ENCODE data around the gene PHACTR1.

The PHACTR1 gene

GRCh38 chr6:12967686-12968085, 251.1 kb downstream of the PHACTR1 start:
- H3K27ac ChIP-seq (ENCODE audit: low read depth, low read length, poor library complexity, severe bottlenecking) = no peak overlapping the region

GRCh38 chr6:12968290-12968689, 251.7 kb downstream of the PHACTR1 start:
- no peaks in the 10 kb centered on the region for H3K9me2 ChIP-seq (ENCODE audit: low read depth, low read length)
- H3K9ac ChIP-seq (ENCODE audit: low read length) = no peak overlapping the region
- H2AFZ ChIP-seq (ENCODE audit: low read length) = no peak overlapping the region
- no peaks in the 10 kb centered on the region for H3F3A ChIP-seq (ENCODE audit: insufficient read depth, low read length)
- no peaks in the 10 kb centered on the region for H3K36me3 ChIP-seq (ENCODE audit: insufficient read depth, low read length)
- H3K27ac ChIP-seq (ENCODE audit: low read depth, low read length, poor library complexity, severe bottlenecking) = no peak overlapping the region
- no peak overlapping the region for H3K4me2 ChIP-seq (ENCODE audit: low read length)
- H3K79me2 ChIP-seq (ENCODE audit: insufficient read depth, low read length) = no peaks in the 10 kb centered on the region
- no peaks in the 10 kb centered on the region for H3K9me3 ChIP-seq (ENCODE audit: low read length)
- no peak overlapping the region for H3K4me3 ChIP-seq (ENCODE audit: low read depth, low read length, poor library complexity, severe bottlenecking)
- no peak for TF ChIP-seq EZH2 (IDR thresholded peaks at IDR 0.05; ENCODE audit: borderline replicate concordance, low read length)
- no peaks in the 10 kb centered on the region for H4K20me1 ChIP-seq (ENCODE audit: insufficient read depth, low read length)
- H3K27me3 ChIP-seq (ENCODE audit: insufficient read depth, low read length) = no peaks in the 10 kb centered on the region
- H3K4me1 ChIP-seq (ENCODE audit: insufficient read depth, low read length, severe bottlenecking) = no peaks in the 10 kb centered on the region

More at GRCh38 chr6:12967686-12968085, 251.1 kb downstream of the PHACTR1 start:
- Histone ChIP-seq H3K9me2 (ENCODE audit: low read depth, low read length) (no peaks in the 10 kb centered on the region), H3K9me3 (ENCODE audit: low read length) (no peaks in the 10 kb centered on the region), H3K4me3 (ENCODE audit: low read depth, low read length, poor library complexity, severe bottlenecking) (no peak overlapping the region), H3K9ac (ENCODE audit: low read length) (no peak overlapping the region), H2AFZ (ENCODE audit: low read length) (no peak overlapping the region), H3K79me2 (ENCODE audit: insufficient read depth, low read length) (no peaks in the 10 kb centered on the region), H4K20me1 (ENCODE audit: insufficient read depth, low read length) (no peaks in the 10 kb centered on the region), H3F3A (ENCODE audit: insufficient read depth, low read length) (no peaks in the 10 kb centered on the region), H3K36me3 (ENCODE audit: insufficient read depth, low read length) (no peaks in the 10 kb centered on the region), H3K4me2 (ENCODE audit: low read length) (no peak overlapping the region), H3K27me3 (ENCODE audit: insufficient read depth, low read length) (no peaks in the 10 kb centered on the region), H3K4me1 (ENCODE audit: insufficient read depth, low read length, severe bottlenecking) (no peaks in the 10 kb centered on the region)
- no peak for TF ChIP-seq EZH2 (IDR thresholded peaks at IDR 0.05; ENCODE audit: borderline replicate concordance, low read length)
- TF ChIP-seq, protein P1, sequence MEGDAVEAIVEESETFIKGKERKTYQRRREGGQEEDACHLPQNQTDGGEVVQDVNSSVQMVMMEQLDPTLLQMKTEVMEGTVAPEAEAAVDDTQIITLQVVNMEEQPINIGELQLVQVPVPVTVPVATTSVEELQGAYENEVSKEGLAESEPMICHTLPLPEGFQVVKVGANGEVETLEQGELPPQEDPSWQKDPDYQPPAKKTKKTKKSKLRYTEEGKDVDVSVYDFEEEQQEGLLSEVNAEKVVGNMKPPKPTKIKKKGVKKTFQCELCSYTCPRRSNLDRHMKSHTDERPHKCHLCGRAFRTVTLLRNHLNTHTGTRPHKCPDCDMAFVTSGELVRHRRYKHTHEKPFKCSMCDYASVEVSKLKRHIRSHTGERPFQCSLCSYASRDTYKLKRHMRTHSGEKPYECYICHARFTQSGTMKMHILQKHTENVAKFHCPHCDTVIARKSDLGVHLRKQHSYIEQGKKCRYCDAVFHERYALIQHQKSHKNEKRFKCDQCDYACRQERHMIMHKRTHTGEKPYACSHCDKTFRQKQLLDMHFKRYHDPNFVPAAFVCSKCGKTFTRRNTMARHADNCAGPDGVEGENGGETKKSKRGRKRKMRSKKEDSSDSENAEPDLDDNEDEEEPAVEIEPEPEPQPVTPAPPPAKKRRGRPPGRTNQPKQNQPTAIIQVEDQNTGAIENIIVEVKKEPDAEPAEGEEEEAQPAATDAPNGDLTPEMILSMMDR (IDR thresholded peaks at IDR 0.05; ENCODE audit: low read length) = no peak

- no peak overlapping the region for H2AFZ ChIP-seq (ENCODE audit: low read length)
Measured at GRCh38 chr6:12968839-12969558, 252.4 kb downstream of the PHACTR1 start.

More at GRCh38 chr6:12968839-12969558, 252.4 kb downstream of the PHACTR1 start:
- H3K27me3 ChIP-seq (ENCODE audit: insufficient read depth, low read length) = no peaks in the 10 kb centered on the region
- no peaks in the 10 kb centered on the region for H3K9me3 ChIP-seq (ENCODE audit: low read length)
- no peak overlapping the region for H3K4me2 ChIP-seq (ENCODE audit: low read length)
- H3K27ac ChIP-seq (ENCODE audit: low read depth, low read length, poor library complexity, severe bottlenecking) = no peak overlapping the region
- H3K36me3 ChIP-seq (ENCODE audit: insufficient read depth, low read length) = no peaks in the 10 kb centered on the region
- no peaks in the 10 kb centered on the region for H3K4me1 ChIP-seq (ENCODE audit: insufficient read depth, low read length, severe bottlenecking)
- TF ChIP-seq, protein P1 (IDR thresholded peaks at IDR 0.05; ENCODE audit: low read length) = no peak
- no peak for TF ChIP-seq EZH2 (IDR thresholded peaks at IDR 0.05; ENCODE audit: borderline replicate concordance, low read length)
- H3K9me2 ChIP-seq (ENCODE audit: low read depth, low read length) = no peaks in the 10 kb centered on the region
- no peaks in the 10 kb centered on the region for H4K20me1 ChIP-seq (ENCODE audit: insufficient read depth, low read length)
- H3K79me2 ChIP-seq (ENCODE audit: insufficient read depth, low read length) = no peaks in the 10 kb centered on the region
- no peak overlapping the region for H3K4me3 ChIP-seq (ENCODE audit: low read depth, low read length, poor library complexity, severe bottlenecking)
- no peak overlapping the region for H3K9ac ChIP-seq (ENCODE audit: low read length)
- H3F3A ChIP-seq (ENCODE audit: insufficient read depth, low read length) = no peaks in the 10 kb centered on the region

Data from OCI-LY1 (cell line).